ENCODE measurements around the gene ESYT2.
A peak's percentile ranks its signal among the peaks of the same experiment; 100 is the strongest.

ESYT2 gene

DNA sequence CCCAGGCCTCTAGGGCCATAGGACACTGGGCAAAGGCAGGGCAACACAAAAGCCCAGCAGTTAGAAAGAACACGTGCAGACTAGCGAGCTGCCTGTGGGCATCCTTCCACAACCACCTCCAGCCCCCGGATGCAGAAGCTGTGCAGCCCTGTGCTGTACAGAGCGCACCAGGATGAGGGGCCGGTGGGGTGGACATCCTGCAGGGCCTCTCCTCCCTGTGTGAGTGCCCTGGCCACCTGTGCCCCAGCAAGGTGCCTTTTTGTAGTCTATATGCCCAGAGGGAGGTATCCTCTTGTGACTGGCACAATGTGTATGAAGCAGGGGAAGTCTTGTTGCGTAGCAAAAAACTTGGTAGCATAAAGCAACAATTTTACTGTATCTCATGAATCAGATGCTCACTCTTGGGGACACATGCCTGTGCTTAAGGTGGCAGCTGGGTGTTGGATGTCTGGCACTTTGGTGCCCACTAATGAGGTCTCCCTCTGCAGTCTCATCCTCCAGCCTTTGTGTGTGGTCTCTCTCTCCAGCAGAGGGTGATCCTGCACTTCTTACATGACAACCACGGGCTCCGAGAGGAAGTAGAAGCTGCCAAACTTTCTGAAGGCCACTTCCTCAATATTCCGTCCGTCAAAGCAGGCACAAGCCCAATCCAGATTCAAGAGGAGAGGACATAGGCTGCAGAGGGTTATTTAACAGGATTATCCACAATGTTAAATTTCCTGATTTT lies 133.4 kb downstream of the ESYT2 start:
- DNase-seq (ENCODE audit: low read depth in 2 of 2) = peak; percentile 32 to 34

- no peak for DNase-seq (ENCODE audit: low read depth in 2 of 2)
These were observed 134.3 kb downstream of the ESYT2 start for GRCh38 chr7:158695056-158695455.

- no peak for DNase-seq (ENCODE audit: low read depth in 2 of 2)
These were observed 134.7 kb downstream of the ESYT2 start for GRCh38 chr7:158694650-158695049.

DNA sequence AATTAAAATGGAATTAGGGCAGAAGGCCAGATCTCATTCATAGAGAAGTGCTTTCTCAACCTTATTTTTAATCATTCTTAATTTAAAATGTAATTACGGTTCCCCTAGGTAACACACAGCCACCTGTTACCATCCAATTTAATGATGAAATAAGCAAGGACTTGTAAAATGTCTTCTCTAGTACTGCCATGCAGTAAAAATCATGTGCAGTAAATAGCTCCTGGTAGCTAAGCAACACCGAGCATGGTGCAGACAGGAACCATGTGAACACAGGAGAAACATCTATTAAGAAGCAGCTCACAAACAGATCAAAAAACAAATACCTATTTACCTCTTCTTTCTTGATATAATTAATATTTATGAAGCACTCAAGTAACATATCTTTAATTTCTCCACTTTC lies 139.8 kb downstream of the ESYT2 start:
- no peak for DNase-seq (ENCODE audit: low read depth in 2 of 2)

DNA sequence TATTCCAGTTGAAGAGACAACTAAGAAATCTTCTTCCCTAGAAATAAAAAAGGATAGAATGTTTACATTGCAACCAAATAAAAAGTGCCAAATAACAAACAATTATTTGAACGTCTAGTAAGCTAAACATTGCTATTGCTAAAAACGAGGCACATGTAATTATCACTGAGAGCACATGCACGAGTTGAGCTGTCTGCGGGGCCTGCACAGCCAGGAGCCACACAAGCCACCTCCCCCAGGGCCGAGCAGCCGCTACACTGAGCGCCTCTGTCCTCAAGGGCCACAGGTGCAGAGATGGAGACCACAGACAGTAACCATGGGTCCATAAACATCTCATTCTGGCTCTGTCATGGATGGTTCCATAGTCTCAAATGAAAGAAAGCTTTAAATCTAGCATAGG lies 141.9 kb downstream of the ESYT2 start:
- DNase-seq (ENCODE audit: low read depth in 2 of 2) = no peak

DNA sequence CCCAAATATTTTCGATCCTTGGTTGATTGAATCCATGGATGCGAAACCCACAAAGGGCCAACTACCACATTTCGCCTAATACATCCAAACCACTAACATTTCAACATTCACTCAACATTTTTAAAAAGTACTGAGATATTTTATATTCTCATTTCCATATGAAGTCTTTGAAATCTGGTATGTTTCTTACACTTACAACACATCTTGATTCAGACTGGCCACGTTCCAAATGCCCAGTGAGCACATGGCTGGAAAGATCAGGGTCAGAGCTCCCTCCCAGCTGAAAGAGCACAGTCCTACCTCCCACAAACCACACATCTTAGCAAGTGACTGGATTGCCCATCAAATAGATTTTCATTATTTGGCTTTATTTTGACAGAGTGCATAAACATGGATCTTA lies 143.6 kb downstream of the ESYT2 start:
- no peak for DNase-seq (ENCODE audit: low read depth in 2 of 2)

DNA sequence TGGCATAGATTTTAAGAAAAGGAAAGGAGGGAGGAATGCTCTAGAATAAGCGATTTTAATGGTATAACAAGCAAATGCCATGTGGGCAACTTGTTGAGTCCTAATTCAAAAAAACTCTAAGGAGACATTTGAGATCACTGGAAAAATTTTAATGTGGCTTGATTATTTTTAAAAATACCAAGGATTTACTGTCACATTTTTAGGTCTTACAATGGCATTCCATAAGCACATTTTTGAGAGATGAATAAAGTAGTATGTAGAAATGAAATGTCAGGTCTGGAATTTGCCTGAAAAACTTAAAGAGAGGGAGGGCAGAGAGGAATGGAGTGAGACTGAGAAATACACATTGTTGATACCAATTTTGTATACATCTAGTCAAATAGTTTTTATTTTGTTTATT lies 145.0 kb downstream of the ESYT2 start:
- no peak for DNase-seq (ENCODE audit: low read depth in 2 of 2)

GRCh38 chr7:158683541-158683940 lies 145.8 kb downstream of the ESYT2 start:
- DNase-seq (ENCODE audit: low read depth in 2 of 2) = no peak

DNA sequence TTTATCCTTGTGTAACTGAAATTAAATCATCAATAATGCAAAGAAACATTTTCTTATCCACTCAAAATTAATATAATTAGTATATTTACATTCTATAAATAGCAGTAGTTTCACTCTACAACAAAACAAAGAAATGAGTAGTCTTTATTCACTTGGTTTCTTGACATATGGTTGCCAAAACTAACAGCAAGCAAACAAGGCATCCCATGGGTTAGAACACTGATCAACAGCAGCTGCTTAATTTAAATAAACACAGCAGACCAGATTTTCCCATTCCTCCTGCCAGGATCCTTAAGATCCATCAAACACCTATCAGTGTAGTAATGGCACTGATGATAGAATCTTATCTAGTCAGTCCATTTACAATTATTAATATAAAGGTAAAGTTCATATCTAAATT lies 146.9 kb downstream of the ESYT2 start:
- DNase-seq (ENCODE audit: low read depth in 2 of 2) = no peak

Data from stimulated activated CD8-positive, alpha-beta memory T cell treated with anti-CD3 and anti-CD28 coated beads, Interleukin-7, amount 100 ng/mL, for 4 hours (primary cell).